AG04450 (cell line): Measurements from ENCODE around the gene PDIA5. TPM values are rescaled to one million over a fixed set of nuclear protein-coding genes. Genes with fewer than 3 reads are reported as not detected.

ENCODE experiments used
- CTCF ChIA-PET: fragments of 300-600, 350-600 bp; formaldehyde crosslinking; extraction: SDS; loops from one replicate; lab custom pipeline; 2022; ENCODE audit warnings: antibody characterized with exemption, inconsistent platforms; lab: Charles Lee
- POLR2A ChIA-PET: fragments of 350-600 bp; formaldehyde crosslinking; extraction: SDS; loops from one replicate; lab custom pipeline; 2021; ENCODE audit warnings: antibody characterized with exemption, inconsistent platforms; lab: Yijun Ruan, JAX
- DNase-seq: peaks from one replicate; pipeline ENCODE4 v3.0.0-alpha.2; 2011; ENCODE audit warnings: low read depth, low spot score
- H3K27ac ChIP-seq: one replicate; pipeline ENCODE4 v1.5.1; 2012; ENCODE audit warnings: low read depth, low read length, control low read depth
- H3K27me3 ChIP-seq: one replicate; pipeline ENCODE4 v1.6.0; 2012; ENCODE audit warnings: low read length; ENCODE audit not compliant: control insufficient read depth, insufficient read depth
- H3K4me3 ChIP-seq: 2 replicates; pipeline ENCODE4 v1.5.1; 2011; ENCODE audit warnings: mild to moderate bottlenecking, low read depth, low read length, control low read depth
- H3K9me3 ChIP-seq: 2 replicates; pipeline ENCODE4 v1.5.1; 2012; ENCODE audit warnings: low read length; ENCODE audit not compliant: control insufficient read depth, insufficient read depth
- polyA plus RNA-seq: library from polyadenylated mRNA; depleted of rRNA; stranded (reverse); fragments of >200 nt; gene quantifications from 2 replicates; pipeline ENCODE4 v1.2.3, GENCODE V29; 2011
- TF ChIP-seq, protein P1 (sequence below): IDR thresholded peaks from 2 replicates; pipeline ENCODE4 v1.5.1; 2011; ENCODE audit warnings: low read depth, low read length, control low read depth, inconsistent platforms

Gene PDIA5
- polyA plus RNA-seq, 1 experiment = 33.1 TPM

DNA sequence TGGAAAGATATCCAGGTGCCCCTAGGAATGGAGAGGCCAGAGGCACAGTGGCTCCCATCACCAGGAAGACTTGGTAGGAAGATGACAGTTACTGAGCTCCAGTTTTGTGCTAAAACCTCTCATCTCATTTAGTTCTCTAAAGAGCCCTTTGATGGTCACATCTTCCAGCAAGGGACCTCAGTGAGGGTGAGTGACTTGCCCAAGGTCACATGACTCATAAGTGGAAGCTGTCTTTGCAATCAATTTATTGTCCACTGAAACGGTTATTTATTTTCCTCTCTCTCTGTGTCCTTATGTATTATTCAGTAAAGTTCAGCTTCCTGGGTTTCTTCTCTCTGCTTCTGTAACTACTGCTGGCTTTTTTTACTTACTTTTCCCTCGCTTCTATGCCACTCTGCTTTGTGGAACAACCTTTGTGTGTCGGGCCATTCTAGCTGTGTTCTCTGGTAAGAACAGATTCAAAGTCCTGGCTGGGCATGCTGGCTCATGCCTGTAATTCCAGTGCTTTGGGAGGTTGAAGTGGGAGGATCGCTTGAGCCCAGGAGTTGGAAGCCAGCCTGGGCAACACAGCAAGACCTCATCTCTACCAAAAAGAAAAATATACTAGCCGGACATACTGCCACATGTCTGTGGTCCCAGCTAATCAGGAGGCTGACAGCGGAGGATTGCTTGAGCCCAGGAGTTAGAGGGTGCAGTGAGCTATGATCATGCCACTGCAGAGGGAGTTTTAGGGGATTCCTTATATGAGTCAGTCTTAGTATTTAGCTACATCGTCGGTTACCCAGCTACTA, 55.9 kb downstream of the PDIA5 start:
- TF ChIP-seq, protein P1, sequence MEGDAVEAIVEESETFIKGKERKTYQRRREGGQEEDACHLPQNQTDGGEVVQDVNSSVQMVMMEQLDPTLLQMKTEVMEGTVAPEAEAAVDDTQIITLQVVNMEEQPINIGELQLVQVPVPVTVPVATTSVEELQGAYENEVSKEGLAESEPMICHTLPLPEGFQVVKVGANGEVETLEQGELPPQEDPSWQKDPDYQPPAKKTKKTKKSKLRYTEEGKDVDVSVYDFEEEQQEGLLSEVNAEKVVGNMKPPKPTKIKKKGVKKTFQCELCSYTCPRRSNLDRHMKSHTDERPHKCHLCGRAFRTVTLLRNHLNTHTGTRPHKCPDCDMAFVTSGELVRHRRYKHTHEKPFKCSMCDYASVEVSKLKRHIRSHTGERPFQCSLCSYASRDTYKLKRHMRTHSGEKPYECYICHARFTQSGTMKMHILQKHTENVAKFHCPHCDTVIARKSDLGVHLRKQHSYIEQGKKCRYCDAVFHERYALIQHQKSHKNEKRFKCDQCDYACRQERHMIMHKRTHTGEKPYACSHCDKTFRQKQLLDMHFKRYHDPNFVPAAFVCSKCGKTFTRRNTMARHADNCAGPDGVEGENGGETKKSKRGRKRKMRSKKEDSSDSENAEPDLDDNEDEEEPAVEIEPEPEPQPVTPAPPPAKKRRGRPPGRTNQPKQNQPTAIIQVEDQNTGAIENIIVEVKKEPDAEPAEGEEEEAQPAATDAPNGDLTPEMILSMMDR = no peak
- ChIA-PET CTCF (no interaction called here), POLR2A (no interaction called here)
- no peak overlapping the region for H3K27ac ChIP-seq
- H3K27me3 ChIP-seq = no peaks in the 10 kb centered on the region
- no peak for DNase-seq
- H3K4me3 ChIP-seq = no peak overlapping the region
- H3K9me3 ChIP-seq = no peaks in the 10 kb centered on the region

DNA sequence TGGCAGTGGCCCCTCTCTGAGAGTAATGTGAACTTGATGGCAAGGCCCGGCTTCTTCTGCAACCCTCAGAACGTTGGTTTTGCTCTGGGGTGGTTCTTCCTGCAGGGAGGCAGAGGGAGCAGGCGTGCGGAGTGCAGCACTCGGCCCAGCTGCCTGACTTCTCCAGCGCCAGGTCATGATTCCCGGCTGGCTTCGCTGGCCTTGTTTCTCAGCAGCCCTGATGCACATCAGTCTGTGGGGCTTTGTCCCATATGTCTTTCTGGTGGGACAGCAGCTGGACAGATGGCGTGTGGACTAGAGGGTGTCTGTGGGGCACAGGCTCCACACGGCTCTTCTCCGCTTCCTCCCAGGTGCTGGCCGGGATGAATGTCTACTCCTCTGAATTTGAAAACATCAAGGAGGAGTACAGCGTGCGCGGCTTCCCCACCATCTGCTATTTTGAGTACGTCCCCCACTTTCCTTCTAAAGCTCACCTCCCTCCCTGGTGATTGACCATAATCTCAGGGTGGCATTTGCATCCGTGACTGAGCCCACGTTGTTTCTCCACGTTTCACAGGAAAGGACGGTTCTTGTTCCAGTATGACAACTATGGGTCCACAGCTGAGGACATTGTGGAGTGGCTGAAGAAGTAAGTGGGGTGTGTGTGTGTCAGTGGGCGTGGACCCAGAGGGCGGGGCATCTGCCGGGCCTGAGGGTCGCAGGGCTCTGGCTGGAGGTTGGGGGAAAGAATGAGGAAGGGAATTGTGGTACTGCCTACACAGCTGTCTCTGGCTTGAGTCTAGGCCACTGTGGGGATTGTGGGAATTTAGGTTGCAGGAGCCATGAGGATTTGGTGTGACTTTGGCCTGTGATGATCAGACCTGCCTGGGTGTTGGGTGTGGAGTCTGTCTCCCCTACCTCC, 57.1 kb downstream of the PDIA5 start:
- CTCF ChIA-PET = no interaction called here
- no peak for DNase-seq
- Histone ChIP-seq H3K27me3 (no peaks in the 10 kb centered on the region), H3K4me3 (no peak overlapping the region), H3K27ac (no peak overlapping the region), H3K9me3 (no peaks in the 10 kb centered on the region)
- TF ChIP-seq, protein P1 = no peak
- POLR2A ChIA-PET = no interaction called here

DNA sequence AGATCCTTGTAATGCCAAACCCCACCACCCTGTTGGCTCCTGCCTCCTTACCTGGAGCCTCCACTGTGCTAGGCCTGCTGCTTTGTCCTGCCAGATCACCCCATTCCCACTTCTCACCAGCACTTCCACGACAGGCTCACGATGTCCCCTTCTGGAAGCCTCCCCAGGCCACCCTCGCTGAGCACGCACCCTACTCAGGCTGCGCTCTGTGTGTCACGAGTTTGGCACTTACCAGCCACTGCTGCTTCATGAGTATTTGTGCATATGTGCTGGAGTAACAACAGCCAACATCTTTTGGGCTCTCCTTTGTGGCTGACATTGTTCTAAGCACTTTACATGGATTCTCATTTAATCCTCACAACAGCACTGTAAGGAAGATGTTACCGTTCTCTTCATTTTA, 58.1 kb downstream of the PDIA5 start:
- Histone ChIP-seq H3K27me3 (no peaks in the 10 kb centered on the region), H3K27ac (no peak overlapping the region), H3K9me3 (no peaks in the 10 kb centered on the region), H3K4me3 (no peak overlapping the region)
- CTCF ChIA-PET = no interaction called here
- no peak for DNase-seq
- POLR2A ChIA-PET = no interaction called here
- TF ChIP-seq, protein P1 = no peak

GRCh38 chr3:123126031-123126430, 59.2 kb downstream of the PDIA5 start:
- CTCF ChIA-PET = interaction anchor here (0.6 kb wide), 1 partner anchor 566 kb away, joined by 4 read pairs; no protein-coding TSS in a partner anchor
- TF ChIP-seq, protein P1 = no peak
- H3K27ac ChIP-seq = no peak overlapping the region
- DNase-seq = no peak
- POLR2A ChIA-PET = no interaction called here
- H3K9me3 ChIP-seq = no peaks in the 10 kb centered on the region
- no peak overlapping the region for H3K4me3 ChIP-seq
- H3K27me3 ChIP-seq = no peaks in the 10 kb centered on the region
